HFF-Myc (cell line): ENCODE results near the gene NIPSNAP3A.
"Not testable (repeated sequence)": the region's sequence is repeated elsewhere in the genome, so short reads cannot be mapped to it uniquely, and the experiment has no call there.

Experiments used
- DNase-seq: peaks from one replicate; pipeline ENCODE4 v3.0.0-alpha.2; 2011; ENCODE audit warnings: low read depth; ENCODE audit errors: extremely low read depth
- H3K4me3 ChIP-seq: replicated peaks from 2 replicates; pipeline ENCODE4 v1.5.1; 2011; ENCODE audit warnings: low read depth, mild to moderate bottlenecking, control low read depth, low read length
- TF ChIP-seq, protein P1 (sequence below): IDR thresholded peaks from 2 replicates; pipeline ENCODE4 v1.5.1; 2012; ENCODE audit warnings: mild to moderate bottlenecking, low read depth, low read length, control low read depth; ENCODE audit errors: missing control alignments

Gene NIPSNAP3A

DNA sequence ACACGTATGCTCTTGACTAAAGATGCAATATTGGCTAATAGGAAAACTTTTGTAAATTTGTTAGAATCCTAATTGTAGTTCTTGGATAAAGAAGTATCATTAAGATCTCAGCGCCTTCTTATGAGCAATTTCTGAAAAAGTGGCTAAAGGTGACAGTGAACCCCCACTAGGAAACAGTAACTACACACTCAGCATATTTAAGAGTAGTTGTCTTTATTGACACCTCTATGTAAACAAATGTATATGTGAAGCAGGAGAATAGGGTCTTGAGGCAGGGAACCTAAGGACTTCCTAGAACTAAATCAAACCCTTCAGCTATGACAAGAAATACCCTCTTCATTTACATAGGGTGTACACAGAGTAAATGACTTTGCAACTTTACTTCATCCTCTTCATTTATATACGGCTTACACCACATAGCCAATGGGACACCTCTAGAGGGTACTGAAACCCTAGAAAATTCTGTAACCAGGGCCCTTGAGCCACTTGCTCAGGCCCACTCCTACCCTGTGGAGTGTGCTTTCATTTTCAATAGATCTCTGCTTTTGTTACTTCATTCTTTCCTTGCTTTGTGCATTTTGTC lies 2.8 kb downstream of the NIPSNAP3A start:
- H3K4me3 ChIP-seq = no peak overlapping the region
- no peak for DNase-seq
- TF ChIP-seq, protein P1, sequence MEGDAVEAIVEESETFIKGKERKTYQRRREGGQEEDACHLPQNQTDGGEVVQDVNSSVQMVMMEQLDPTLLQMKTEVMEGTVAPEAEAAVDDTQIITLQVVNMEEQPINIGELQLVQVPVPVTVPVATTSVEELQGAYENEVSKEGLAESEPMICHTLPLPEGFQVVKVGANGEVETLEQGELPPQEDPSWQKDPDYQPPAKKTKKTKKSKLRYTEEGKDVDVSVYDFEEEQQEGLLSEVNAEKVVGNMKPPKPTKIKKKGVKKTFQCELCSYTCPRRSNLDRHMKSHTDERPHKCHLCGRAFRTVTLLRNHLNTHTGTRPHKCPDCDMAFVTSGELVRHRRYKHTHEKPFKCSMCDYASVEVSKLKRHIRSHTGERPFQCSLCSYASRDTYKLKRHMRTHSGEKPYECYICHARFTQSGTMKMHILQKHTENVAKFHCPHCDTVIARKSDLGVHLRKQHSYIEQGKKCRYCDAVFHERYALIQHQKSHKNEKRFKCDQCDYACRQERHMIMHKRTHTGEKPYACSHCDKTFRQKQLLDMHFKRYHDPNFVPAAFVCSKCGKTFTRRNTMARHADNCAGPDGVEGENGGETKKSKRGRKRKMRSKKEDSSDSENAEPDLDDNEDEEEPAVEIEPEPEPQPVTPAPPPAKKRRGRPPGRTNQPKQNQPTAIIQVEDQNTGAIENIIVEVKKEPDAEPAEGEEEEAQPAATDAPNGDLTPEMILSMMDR = no peak

GRCh38 chr9:104758974-104759373 lies 11.5 kb downstream of the NIPSNAP3A start:
- TF ChIP-seq, protein P1 = no peak
- no peak for DNase-seq
- no peak overlapping the region for H3K4me3 ChIP-seq

DNA sequence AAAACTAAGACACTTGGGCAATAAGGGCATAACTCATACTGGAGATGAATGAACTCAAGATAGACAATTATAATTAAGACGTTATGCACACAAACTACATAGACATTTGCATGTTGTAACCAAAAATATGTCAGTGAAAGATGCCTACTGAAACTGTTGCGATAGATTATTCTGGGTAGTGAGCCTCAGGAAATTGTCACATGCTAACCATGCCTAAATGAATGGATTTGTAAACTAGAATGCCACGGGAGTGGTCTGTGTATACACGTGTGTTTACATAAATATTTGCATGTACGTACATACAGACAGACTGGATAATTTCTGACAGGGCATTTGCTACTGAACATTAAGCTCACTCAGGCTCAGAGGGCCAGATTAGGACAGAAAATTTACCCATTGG lies 17.7 kb downstream of the NIPSNAP3A start:
- TF ChIP-seq, protein P1 = no peak
- H3K4me3 ChIP-seq = no peak overlapping the region

DNA sequence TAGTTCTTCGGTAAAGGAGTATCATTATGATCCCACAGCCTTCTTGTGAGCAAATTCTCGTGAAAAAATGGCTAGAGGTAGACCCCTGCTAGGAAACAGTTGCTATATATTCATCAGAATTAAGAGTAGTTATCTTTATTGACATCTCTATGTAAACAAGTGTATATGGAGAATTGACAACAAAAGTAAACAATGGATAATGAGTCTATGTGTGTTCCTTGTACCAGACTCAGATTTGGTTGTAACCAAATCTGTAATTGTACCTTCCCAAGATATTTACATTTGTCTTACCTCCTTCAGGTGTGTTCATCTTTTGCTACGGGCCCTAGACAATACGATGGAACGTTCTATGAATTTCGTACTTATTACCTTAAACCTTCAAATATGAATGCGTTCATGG lies 18.5 kb downstream of the NIPSNAP3A start:
- H3K4me3 ChIP-seq = no peak overlapping the region
- DNase-seq = no peak
- TF ChIP-seq, protein P1 = no peak

More for the DNA sequence above, 17.7 kb downstream of the NIPSNAP3A start:
- no peak for DNase-seq

DNA sequence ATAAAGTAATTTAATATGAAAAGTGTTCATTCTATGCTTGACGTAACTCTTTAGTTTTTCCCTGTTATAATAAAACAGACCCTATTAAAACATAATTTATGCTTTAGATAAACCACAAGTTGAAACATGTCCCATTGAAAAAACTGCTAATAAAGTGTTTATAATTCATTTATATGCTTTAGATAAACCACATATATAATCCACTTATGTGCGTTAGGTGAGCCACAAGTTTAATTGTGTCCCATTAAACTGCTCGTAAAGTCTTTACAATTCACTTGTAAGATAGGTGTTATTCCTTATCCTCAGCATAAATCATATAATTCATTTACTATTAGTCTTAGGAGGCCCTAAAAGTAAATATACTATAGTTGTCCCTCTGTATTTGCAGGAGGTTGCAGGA lies 20.0 kb downstream of the NIPSNAP3A start:
- TF ChIP-seq, protein P1 = no peak
- no peak overlapping the region for H3K4me3 ChIP-seq
- no peak for DNase-seq

DNA sequence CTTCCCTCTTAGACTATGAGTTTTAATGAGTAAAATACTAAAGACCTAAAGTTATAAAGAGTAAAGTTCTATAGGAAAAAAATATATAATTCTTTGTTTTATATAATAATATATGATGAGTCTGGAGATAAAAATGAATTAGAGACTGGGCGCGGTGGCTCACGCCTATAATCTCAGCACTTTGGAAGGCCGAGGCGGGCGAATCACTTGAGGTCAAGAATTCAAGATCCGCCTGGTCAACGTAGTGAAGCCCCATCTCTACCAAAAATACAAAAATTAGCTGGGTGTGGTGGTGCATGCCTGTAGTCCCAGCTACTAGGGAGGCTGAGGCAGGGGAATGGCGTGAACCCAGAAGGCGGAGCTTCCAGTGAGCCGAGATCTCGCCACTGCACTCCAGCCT lies 21.5 kb downstream of the NIPSNAP3A start:
- not testable (repeated sequence) for DNase-seq, H3K4me3 ChIP-seq

GRCh38 chr9:104769655-104770054 lies 22.2 kb downstream of the NIPSNAP3A start:
- DNase-seq = no peak
- TF ChIP-seq, protein P1 = no peak
- no peak overlapping the region for H3K4me3 ChIP-seq
